K562 (cell line): ENCODE results near the gene BPI. TPM values are rescaled to one million over a fixed set of nuclear protein-coding genes. Genes with fewer than 3 reads are reported as not detected.

Experiments used
- OTX1 ChIP-seq: fragments of 450-650 bp; formaldehyde crosslinking; IDR thresholded peaks from 2 replicates; pipeline ENCODE4 v1.4.0; 2022; ENCODE audit warnings: mild to moderate bottlenecking
- PTRF ChIP-seq: fragments of 450-650 bp; IDR thresholded peaks from 2 replicates; pipeline ENCODE4 v1.6.1; 2016; ENCODE audit warnings: mild to moderate bottlenecking, missing genetic modification characterization, missing compliant biosample characterization
- RB1 ChIP-seq: fragments of 450-650 bp; IDR thresholded peaks from 2 replicates; pipeline ENCODE4 v1.6.1; 2017; ENCODE audit warnings: low read depth, mild to moderate bottlenecking
- TCF7 ChIP-seq: sonication (generic); IDR thresholded peaks from 2 replicates; pipeline ENCODE4 v1.6.1; 2016; ENCODE audit warnings: antibody characterized with exemption, borderline replicate concordance
- ZNF134 ChIP-seq: fragments of 250-450 bp; sonication (Bioruptor Pico); conservative IDR thresholded peaks from 2 replicates; pipeline ENCODE4 v1.4.0; 2020
- polyA plus RNA-seq, 8 experiments: library from polyadenylated mRNA; depleted of rRNA in 4 of 8; stranded (reverse) in 5 of 8; unstranded in 3 of 8; fragments of >200 nt; fragmentation: Nextera tagmentation in 2 of 8; fragmentation: Illumina TruSeq in 1 of 8; extraction: Ambion mirVana in 2 of 8; extraction: Trizol in 1 of 8; gene quantifications; 2 replicates each; pipeline versions ENCODE4 v1.2.1 to v1.2.3, GENCODE V29; 2011 to 2014; ENCODE audit warnings: inconsistent platforms in 1 of 8, missing spikeins in 1 of 8
- total RNA-seq, 7 experiments: library from RNA; depleted of rRNA in 6 of 7; stranded (reverse); fragments of >200 nt in 6 of 7; fragmentation: Illumina TruSeq in 2 of 7; extraction: Trizol in 2 of 7; gene quantifications; 2 replicates each; pipeline versions ENCODE4 v1.2.1 to v1.2.3, GENCODE V29; 2011 to 2021; ENCODE audit warnings: low replicate concordance in 1 of 7
- TF ChIP-seq, protein P1 (sequence below): fragments of 450-650 bp; IDR thresholded peaks from 2 replicates; pipeline ENCODE4 v1.6.1; 2016; ENCODE audit warnings: mild to moderate bottlenecking, moderate library complexity
- TF ChIP-seq, protein P2 (sequence below): fragments of 450-650 bp; IDR thresholded peaks from 2 replicates; pipeline ENCODE4 v1.6.1; 2016; ENCODE audit warnings: low read depth

The BPI gene
- total and polyA plus RNA-seq, 9 of the 15 experiments (the other 6 are each of a cell fraction or from before 2014, with no cell fraction given), result not detected

DNA sequence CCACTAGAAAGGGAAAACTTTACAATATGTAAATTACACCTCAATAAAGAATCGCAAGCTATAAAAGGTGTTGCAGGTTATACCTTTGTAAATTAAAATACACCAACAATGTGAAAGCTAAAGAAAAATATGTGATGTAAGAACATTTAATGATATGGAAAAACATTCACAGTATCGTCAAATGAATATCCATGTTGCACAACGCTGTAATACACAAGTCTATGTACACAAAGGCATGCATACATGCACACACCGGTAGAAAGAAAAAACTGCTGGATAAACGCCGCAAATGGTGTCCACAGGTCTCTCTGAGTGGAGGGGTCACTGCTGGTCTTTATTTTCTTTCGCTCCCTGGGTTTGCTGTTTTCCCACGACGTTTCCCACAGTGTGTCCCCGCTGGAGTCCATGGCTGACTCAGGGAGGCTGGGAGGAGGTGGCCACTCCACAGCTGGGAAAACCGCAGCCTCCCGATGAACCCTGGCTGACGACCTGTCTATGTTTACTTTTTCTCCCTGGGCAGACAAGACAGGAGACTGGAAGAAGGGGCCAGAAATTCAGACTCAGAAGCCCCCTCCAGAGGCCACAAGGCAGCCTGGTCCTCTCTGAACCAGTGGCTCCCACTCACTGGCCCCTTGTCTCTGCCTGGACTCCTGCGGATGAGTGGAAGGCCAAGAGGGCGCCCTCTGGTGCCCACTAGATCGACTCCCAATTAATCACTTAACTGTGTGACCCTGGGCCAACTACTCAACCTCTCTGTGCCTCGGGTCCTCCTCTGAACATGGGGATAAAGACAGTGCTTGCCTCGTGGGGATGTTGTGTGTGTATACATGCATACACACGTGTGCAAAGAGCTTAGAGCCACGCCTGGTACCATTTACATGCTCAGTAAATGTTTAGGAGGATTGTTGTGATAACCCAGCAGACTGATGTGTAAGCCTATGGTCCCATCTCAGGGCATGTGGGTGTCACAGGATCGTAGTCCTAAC lies 12.8 kb upstream of the BPI start (continued):
- TF ChIP-seq, protein P1, sequence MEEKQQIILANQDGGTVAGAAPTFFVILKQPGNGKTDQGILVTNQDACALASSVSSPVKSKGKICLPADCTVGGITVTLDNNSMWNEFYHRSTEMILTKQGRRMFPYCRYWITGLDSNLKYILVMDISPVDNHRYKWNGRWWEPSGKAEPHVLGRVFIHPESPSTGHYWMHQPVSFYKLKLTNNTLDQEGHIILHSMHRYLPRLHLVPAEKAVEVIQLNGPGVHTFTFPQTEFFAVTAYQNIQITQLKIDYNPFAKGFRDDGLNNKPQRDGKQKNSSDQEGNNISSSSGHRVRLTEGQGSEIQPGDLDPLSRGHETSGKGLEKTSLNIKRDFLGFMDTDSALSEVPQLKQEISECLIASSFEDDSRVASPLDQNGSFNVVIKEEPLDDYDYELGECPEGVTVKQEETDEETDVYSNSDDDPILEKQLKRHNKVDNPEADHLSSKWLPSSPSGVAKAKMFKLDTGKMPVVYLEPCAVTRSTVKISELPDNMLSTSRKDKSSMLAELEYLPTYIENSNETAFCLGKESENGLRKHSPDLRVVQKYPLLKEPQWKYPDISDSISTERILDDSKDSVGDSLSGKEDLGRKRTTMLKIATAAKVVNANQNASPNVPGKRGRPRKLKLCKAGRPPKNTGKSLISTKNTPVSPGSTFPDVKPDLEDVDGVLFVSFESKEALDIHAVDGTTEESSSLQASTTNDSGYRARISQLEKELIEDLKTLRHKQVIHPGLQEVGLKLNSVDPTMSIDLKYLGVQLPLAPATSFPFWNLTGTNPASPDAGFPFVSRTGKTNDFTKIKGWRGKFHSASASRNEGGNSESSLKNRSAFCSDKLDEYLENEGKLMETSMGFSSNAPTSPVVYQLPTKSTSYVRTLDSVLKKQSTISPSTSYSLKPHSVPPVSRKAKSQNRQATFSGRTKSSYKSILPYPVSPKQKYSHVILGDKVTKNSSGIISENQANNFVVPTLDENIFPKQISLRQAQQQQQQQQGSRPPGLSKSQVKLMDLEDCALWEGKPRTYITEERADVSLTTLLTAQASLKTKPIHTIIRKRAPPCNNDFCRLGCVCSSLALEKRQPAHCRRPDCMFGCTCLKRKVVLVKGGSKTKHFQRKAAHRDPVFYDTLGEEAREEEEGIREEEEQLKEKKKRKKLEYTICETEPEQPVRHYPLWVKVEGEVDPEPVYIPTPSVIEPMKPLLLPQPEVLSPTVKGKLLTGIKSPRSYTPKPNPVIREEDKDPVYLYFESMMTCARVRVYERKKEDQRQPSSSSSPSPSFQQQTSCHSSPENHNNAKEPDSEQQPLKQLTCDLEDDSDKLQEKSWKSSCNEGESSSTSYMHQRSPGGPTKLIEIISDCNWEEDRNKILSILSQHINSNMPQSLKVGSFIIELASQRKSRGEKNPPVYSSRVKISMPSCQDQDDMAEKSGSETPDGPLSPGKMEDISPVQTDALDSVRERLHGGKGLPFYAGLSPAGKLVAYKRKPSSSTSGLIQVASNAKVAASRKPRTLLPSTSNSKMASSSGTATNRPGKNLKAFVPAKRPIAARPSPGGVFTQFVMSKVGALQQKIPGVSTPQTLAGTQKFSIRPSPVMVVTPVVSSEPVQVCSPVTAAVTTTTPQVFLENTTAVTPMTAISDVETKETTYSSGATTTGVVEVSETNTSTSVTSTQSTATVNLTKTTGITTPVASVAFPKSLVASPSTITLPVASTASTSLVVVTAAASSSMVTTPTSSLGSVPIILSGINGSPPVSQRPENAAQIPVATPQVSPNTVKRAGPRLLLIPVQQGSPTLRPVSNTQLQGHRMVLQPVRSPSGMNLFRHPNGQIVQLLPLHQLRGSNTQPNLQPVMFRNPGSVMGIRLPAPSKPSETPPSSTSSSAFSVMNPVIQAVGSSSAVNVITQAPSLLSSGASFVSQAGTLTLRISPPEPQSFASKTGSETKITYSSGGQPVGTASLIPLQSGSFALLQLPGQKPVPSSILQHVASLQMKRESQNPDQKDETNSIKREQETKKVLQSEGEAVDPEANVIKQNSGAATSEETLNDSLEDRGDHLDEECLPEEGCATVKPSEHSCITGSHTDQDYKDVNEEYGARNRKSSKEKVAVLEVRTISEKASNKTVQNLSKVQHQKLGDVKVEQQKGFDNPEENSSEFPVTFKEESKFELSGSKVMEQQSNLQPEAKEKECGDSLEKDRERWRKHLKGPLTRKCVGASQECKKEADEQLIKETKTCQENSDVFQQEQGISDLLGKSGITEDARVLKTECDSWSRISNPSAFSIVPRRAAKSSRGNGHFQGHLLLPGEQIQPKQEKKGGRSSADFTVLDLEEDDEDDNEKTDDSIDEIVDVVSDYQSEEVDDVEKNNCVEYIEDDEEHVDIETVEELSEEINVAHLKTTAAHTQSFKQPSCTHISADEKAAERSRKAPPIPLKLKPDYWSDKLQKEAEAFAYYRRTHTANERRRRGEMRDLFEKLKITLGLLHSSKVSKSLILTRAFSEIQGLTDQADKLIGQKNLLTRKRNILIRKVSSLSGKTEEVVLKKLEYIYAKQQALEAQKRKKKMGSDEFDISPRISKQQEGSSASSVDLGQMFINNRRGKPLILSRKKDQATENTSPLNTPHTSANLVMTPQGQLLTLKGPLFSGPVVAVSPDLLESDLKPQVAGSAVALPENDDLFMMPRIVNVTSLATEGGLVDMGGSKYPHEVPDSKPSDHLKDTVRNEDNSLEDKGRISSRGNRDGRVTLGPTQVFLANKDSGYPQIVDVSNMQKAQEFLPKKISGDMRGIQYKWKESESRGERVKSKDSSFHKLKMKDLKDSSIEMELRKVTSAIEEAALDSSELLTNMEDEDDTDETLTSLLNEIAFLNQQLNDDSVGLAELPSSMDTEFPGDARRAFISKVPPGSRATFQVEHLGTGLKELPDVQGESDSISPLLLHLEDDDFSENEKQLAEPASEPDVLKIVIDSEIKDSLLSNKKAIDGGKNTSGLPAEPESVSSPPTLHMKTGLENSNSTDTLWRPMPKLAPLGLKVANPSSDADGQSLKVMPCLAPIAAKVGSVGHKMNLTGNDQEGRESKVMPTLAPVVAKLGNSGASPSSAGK, result no peak
- TF ChIP-seq TCF7 (no peak), ZNF134 (no peak), RB1 (no peak), PTRF (tag) (no peak), OTX1 (CRISPR knock-in tag) (no peak)
- TF ChIP-seq, protein P2, sequence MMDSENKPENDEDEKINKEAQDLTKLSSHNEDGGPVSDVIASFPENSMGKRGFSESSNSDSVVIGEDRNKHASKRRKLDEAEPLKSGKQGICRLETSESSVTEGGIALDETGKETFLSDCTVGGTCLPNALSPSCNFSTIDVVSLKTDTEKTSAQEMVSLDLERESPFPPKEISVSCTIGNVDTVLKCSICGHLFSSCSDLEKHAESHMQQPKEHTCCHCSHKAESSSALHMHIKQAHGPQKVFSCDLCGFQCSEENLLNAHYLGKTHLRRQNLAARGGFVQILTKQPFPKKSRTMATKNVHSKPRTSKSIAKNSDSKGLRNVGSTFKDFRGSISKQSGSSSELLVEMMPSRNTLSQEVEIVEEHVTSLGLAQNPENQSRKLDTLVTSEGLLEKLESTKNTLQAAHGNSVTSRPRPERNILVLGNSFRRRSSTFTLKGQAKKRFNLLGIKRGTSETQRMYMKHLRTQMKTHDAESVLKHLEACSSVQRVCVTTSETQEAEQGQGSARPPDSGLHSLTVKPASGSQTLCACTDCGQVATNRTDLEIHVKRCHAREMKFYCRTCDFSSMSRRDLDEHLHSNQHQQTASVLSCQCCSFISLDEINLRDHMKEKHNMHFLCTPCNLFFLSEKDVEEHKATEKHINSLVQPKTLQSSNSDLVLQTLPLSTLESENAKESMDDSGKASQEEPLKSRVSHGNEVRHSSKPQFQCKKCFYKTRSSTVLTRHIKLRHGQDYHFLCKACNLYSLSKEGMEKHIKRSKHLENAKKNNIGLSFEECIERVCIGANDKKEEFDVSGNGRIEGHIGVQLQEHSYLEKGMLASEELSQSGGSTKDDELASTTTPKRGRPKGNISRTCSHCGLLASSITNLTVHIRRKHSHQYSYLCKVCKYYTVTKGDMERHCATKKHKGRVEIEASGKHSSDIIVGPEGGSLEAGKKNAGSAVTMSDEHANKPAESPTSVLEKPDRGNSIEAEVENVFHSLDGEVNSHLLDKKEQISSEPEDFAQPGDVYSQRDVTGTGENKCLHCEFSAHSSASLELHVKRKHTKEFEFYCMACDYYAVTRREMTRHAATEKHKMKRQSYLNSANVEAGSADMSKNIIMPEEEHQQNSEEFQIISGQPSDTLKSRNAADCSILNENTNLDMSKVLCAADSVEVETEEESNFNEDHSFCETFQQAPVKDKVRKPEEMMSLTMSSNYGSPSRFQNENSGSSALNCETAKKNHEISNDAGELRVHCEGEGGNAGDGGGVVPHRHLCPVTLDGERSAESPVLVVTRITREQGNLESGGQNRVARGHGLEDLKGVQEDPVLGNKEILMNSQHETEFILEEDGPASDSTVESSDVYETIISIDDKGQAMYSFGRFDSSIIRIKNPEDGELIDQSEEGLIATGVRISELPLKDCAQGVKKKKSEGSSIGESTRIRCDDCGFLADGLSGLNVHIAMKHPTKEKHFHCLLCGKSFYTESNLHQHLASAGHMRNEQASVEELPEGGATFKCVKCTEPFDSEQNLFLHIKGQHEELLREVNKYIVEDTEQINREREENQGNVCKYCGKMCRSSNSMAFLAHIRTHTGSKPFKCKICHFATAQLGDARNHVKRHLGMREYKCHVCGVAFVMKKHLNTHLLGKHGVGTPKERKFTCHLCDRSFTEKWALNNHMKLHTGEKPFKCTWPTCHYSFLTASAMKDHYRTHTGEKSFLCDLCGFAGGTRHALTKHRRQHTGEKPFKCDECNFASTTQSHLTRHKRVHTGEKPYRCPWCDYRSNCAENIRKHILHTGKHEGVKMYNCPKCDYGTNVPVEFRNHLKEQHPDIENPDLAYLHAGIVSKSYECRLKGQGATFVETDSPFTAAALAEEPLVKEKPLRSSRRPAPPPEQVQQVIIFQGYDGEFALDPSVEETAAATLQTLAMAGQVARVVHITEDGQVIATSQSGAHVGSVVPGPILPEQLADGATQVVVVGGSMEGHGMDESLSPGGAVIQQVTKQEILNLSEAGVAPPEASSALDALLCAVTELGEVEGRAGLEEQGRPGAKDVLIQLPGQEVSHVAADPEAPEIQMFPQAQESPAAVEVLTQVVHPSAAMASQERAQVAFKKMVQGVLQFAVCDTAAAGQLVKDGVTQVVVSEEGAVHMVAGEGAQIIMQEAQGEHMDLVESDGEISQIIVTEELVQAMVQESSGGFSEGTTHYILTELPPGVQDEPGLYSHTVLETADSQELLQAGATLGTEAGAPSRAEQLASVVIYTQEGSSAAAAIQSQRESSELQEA, result no peak
